Stimulated activated CD8-positive, alpha-beta memory T cell treated with anti-CD3 and anti-CD28 coated beads, Interleukin-15, amount 100 ng/mL, for 1 hour (primary cell): ENCODE data around the gene TTBK2.
A peak's percentile ranks its signal among the peaks of the same experiment; 100 is the strongest.

ENCODE experiments used
- DNase-seq: peaks from one replicate; pipeline ENCODE4 v3.0.0-alpha.2; 2020; ENCODE audit warnings: low read depth

TTBK2 gene

GRCh38 chr15:42760759-42761158 is 159.8 kb downstream of the TTBK2 start:
- no peak for DNase-seq

- no peak for DNase-seq
Observed at GRCh38 chr15:42759093-42759492, 161.5 kb downstream of the TTBK2 start.

- no peak for DNase-seq
Observed at GRCh38 chr15:42750306-42750705, 170.3 kb downstream of the TTBK2 start.

- DNase-seq: no peak
Observed at GRCh38 chr15:42749266-42749665, 171.3 kb downstream of the TTBK2 start.

GRCh38 chr15:42744195-42744594 is 176.4 kb downstream of the TTBK2 start:
- DNase-seq: no peak

GRCh38 chr15:42742149-42742548 is 178.4 kb downstream of the TTBK2 start:
- DNase-seq: no peak

GRCh38 chr15:42741710-42742109 is 178.9 kb downstream of the TTBK2 start:
- no peak for DNase-seq

GRCh38 chr15:42737529-42738328 is 182.8 kb downstream of the TTBK2 start:
- no peak for DNase-seq

GRCh38 chr15:42736793-42737528 is 183.6 kb downstream of the TTBK2 start, which contains the start of gene CDAN1:
Gene CDAN1, minus strand, starts transcription at chr15:42737128. Its CDS starts 26 bp downstream, at chr15:42737102.
- DNase-seq: peak; percentile 85

GRCh38 chr15:42736178-42736792 is 184.3 kb downstream of the TTBK2 start:
- no peak for DNase-seq

GRCh38 chr15:42735382-42736165 is 185.0 kb downstream of the TTBK2 start:
- no peak for DNase-seq

GRCh38 chr15:42734076-42734672 is 186.4 kb downstream of the TTBK2 start:
- DNase-seq: no peak

GRCh38 chr15:42733027-42733426 is 187.6 kb downstream of the TTBK2 start:
- no peak for DNase-seq

- no peak for DNase-seq
Observed at GRCh38 chr15:42732095-42732827, 188.3 kb downstream of the TTBK2 start.

- no peak for DNase-seq
Observed at GRCh38 chr15:42731461-42731860, 189.1 kb downstream of the TTBK2 start.

- DNase-seq: no peak
Observed at GRCh38 chr15:42730536-42730935, 190.0 kb downstream of the TTBK2 start.

- no peak for DNase-seq
Observed at GRCh38 chr15:42730135-42730534, 190.4 kb downstream of the TTBK2 start.

GRCh38 chr15:42729409-42729808 is 191.2 kb downstream of the TTBK2 start:
- no peak for DNase-seq

- no peak for DNase-seq
Observed at GRCh38 chr15:42728972-42729371, 191.6 kb downstream of the TTBK2 start.

GRCh38 chr15:42728560-42728959 is 192.0 kb downstream of the TTBK2 start:
- no peak for DNase-seq
